ENCODE data around the gene SAMSN1. TPM values are rescaled to one million over a fixed set of nuclear protein-coding genes. Genes with fewer than 3 reads are reported as not detected.

SAMSN1 gene
- polyA plus RNA-seq, 1 donor, result 2.9 TPM

DNA sequence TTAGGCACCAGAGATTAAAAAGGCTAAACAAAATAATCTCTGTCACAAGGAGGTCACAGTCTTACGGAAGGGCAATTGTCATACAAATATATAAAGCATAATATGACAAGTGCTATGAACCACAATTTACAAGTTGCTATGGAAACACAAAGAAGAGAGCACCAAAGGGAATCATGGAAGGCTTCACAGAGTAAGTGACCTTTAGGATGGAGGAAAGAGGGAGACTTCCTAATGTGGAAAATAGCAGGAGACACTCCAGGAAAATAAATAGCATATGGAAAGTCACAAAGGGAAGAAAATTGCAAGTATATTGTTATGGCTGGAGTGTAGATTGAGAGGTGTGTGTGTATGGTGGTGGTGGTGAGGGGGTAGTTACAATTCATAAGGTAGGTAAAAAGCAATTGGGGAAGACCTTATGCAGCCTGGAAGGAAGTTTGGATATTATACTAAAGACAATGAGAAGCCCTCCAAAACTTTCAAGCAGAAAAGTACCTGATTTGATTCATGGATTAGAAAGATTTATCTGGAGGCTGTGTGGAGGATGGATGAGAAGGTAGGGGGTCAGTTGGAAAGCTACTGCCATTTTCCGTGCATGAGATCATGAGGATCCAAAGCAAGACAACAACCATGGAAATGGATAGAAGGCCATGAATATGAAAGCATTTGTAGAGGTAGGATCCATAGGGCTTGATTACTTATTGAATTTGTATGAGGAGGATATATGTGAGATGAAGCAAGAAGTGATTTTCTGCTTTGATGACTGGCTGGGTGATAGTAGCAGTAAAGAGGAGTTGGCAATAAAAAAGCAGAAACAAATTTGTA lies 61.7 kb downstream of the SAMSN1 start:
- DNase-seq, result no peak

DNA sequence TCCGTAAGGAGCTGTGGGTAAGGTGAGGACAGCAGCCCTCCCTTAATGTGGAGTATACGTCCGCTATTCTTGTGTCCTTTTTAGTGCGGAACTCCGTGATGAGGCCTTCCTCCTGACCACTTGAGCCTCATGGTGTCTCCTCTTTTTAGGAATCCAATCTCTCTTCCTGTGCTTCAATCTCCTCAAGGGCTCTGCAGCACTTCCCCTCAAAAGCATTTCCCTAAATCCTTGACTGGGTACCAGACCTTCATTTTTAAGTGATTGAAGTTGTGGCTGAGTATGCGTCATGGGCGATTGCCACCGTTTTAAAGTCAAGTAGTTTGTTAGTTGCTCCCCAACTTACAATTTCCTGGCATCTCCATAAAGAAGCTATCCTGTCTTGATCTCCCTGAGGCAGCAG lies 62.8 kb downstream of the SAMSN1 start:
- no peak for DNase-seq

DNA sequence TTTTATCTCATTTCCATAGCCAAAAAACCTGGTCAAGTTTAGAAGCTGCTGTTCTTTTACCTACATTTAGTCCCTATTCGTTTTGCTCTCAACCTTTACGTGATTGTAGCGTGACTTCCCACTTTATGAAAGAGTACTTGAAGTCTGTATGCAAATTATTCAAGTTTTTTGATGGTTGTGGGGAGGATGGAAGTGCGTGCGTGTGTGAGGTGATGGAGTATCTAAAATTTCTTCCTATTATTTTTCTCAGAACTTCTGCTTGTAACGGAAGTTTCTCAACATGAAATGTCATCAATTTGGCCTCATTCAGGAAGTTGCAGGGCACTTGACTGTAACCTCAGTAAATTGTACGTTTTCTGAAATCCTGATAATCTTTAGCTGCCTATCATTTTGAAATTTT lies 64.0 kb downstream of the SAMSN1 start:
- DNase-seq, result no peak

DNA sequence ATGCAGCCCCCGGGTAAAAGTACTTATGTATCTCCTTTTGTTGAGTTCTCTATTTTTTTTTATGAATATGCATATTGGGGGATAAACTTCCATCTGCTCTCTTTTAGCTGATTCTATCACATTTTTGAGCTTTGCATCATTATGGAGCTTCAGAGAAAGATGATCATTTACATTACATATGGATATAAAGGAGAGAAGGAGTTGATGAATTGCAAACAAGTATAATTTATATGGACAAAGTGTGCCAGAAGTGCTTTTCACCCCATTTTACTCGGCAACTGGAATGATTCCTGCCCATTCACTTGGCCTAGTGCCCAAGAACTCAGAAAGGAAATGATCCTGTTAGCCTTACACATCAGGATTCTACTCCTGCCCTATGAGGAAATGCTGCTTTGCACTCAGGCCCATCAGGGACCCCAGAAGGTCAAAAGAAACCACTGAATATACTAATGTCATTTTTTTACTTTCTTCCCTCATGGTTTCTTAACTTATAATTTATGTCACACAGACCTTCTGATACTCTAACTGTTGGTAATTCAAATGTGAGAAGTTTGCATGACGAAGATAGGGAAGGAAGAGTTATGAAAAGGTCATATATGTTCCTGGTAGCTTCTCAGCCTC lies 65.6 kb downstream of the SAMSN1 start:
- DNase-seq, result no peak

DNA sequence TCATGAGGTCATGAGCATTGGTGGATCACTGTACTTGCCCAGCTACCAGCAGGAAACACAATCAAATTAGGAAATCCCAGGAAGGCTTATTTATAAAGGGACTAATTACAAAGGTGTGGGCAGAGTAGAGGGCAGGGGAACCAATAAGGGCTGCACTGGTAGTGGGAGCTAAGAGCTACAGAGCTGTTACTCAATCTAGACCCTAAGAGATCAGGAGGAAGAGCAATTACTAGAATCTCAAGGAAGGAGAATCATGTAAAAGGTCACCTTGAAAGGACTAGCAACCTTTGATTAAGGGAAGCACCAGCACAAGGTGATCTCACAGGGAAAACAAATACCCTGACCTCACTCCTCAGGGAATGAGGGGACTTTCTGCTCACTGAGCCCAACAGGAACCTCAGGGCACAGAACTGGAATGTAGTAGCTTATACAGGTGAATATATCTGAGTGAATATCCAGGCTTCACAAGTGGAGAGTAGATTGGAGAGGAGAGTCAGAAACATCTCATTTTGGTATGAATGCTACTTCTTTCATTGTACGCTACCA lies 66.8 kb downstream of the SAMSN1 start:
- no peak for DNase-seq

DNA sequence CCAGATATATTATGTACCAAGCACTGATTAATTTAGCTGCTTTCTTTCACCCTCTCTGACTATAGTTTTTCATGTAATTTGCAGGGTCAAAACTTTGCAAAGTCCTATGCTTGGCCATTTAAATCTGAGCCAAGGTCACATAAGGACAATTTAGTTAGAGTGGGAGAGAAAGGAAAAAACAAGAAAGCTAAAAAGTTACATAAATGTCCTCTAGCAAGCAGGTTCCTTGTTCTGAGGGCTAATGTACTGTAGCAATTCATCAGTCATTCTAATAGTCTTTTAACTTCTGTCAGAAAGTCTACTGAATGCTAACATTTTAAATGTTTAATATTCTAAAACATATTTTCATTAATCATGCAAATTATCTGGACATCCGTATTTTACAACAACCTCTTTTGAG lies 68.3 kb downstream of the SAMSN1 start:
- DNase-seq, result no peak

DNA sequence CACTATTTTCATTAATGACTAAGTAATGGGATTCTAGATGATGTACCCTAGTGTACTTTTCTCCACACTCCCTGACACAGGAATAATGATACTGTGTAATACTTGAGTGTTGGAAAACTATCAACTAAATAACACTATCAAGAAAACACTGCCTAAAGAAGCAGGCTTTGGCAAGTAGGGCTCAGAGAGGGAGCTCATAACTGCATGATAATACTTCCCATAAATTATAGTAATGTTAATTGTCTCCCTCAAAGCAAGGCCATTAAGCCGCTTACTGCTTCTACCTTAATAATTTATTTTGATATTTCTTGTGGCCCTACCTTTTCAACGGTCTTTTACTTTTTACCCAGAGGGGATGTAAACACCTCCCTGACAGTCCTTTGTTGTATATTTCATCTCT lies 69.0 kb downstream of the SAMSN1 start:
- no peak for DNase-seq

DNA sequence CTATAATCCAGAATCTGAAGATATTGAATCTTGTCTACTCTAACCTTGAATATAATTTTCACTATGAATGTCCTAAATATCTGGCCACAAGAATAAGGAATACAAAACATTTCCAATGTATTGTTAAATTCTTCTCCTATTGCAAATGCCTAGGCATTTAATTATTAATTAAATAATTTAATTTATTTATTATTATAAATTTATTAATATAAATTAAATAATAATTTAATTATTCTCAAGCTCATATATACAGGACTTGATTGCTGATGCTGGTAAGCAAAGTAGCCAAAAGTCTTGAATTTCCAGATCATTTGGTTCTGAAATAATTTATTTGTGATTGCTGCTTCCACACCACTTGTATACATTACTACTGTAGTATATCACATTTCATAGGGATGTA lies 71.1 kb downstream of the SAMSN1 start:
- DNase-seq, result no peak

DNA sequence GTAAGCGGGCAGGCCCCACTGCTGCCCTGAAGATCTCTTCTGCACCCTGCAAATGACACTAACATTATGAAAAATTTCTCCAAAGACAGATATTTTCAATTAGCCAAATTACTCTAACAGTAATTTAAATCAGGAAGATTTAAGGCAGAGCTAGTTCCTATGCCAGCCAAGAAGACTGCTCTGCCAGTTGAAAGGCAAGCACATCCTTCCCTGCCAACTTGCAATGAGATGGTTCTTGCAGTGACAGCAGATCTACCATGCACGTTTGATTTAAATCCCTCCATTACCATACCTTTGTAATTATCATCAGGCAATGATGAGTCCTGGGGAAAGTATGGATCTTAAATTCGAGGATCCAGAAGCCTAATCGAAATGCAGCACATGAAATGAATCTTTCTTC lies 76.5 kb downstream of the SAMSN1 start:
- DNase-seq, result no peak

DNA sequence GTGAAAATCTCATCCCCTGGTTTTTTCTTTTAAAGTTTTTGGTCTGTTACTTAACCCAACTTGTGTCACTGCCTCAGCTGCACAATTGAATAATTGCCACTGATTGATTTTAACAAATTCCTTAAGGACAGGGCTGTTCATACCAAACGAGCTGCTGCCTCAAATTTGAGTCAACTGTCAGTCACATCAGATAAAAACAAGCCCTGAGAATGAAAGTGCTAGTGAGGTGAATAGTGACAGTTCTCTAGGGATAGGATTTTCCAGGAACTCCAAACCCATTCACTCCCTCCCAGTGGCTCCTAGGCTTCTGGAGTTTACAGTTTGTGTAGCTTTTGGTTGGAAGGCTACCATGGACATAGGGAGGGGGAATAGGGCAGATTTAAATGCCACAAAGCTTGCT lies 79.4 kb downstream of the SAMSN1 start:
- no peak for DNase-seq

DNA sequence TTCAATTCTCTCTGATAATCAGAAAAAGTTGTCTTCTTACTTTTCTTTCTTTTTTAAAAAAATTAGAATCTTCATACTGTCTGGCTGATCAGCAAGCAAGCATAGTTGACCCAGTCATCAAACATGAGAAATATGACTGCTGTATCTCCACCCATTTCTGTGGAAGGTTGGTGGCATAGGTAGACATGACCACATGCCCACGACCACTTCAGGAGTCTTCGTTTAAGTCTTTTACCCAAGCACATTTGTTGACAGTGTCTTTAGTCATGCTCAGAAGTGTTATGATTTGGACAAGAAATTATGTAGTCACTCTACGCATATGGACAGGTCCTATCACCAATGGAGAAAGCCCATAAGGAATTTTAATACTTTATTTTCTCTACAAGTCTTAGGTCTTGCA lies 88.4 kb downstream of the SAMSN1 start:
- DNase-seq, result no peak

DNA sequence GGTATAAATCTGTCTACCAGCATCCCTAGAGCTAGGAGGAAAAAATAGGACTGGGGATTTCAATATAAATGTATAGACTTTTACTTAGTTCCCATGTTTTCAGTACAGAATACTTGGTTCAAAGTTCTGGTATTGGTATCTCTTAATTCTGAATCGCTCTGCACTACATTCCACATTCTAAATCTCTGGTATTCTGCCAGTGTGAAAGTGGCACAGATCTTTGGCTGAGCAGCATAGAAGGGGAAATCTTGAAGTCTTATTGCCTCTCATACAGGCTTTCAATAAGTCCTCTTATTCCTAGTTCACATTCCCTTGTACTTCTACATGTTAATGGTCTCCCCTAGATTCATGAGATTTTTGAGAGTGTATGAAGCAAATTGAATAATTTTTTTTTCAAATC lies 89.2 kb downstream of the SAMSN1 start:
- no peak for DNase-seq

DNA sequence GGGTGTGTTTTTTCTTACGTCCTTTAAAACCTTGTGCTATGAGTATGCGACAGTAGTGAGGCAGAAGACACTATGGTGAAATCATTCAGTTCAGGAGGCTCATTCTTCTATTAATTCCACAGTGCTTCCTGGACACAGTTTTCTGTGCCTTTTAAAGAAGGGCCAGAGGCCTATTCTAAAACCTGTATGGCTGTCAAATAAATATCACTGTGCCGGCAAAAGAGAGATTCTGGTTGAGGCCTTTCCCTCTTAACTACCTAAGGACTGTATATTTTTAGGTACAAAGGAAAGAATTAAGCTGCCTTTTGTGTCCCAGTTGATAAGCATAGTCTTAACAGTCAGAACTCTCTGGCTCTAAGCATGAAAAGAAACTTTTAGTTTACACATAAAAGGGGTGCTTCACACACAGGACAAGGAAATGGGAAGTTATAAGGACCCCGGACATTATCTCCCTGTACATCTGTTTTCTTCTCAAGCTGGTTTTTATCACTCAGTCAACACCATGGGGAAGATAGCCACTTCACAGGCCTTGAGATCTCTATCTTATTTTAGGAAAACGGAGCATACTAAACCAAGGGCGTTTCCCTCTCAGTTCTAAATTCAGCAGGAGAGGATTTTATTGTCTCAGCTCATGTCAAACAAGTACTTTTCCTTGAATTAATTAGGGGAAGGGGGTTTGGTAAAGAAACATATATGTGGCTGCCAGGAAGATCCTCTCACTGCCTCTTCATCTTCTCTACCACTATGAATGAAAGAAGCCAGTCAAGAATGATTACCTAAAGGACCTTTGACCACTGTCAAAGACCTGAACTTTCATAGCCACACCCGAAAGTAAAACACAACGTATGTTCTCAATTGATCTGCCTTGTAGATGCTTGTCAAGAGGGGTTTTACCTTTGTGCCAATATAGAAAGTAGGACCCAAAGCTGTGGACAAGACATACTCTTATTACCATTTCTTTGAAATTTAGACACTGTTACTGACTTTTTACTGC lies 91.8 kb downstream of the SAMSN1 start:
- DNase-seq, result no peak

DNA sequence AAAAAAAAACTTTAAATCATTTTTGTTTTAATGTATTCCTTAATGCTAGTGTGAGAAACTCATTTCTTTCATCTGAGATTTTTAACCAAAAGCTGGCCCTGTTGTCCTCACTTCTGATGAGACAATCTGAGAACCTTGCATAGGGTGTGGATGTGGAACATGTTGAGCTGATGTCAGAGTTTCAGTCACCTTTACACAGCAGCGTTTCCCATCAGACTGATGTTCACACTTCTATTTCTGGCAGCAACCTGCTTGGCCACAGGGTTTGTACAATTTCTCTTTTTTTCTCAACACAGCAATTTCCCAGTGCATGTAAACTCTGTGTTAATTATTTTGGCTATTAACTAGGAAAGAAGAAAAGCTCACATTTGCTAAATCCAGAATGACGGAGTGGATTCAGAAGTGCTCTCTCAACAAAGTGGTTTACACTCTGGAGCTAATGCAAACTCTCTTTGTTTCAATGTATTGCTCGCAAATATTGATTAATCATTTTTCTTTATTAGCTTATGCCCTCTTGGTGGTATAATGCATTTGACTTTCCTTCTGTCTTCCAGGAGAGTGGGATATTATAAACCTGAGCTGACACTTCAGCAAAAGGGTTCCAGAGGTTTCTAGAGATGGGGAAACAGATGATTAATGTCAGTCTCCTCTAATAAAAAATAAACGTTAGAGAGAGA lies 92.6 kb downstream of the SAMSN1 start:
- no peak for DNase-seq

DNA sequence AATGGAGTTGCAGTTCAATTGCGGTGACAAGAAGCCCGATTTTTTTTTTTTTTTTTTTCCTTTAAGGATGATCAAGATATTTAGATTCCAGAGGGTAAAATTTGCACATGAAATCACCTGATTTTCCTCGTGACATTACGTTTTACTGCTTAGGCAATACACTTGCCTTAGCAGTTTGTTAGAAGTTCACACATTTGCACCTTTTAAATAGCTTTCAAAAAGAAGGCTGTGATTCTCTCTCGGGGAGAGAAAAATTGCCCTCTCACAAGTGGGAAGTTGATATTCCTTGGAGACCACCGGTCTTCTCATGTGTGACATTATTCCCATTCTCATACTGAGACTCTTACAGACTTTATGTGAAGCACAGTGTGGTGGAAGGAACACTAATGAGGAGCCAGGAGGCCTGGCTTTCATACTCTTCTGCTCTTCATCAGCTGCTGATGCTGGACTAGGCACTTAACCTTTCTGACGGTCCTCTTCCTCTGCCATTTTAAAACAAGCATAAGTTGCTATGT lies 93.3 kb downstream of the SAMSN1 start:
- no peak for DNase-seq

DNA sequence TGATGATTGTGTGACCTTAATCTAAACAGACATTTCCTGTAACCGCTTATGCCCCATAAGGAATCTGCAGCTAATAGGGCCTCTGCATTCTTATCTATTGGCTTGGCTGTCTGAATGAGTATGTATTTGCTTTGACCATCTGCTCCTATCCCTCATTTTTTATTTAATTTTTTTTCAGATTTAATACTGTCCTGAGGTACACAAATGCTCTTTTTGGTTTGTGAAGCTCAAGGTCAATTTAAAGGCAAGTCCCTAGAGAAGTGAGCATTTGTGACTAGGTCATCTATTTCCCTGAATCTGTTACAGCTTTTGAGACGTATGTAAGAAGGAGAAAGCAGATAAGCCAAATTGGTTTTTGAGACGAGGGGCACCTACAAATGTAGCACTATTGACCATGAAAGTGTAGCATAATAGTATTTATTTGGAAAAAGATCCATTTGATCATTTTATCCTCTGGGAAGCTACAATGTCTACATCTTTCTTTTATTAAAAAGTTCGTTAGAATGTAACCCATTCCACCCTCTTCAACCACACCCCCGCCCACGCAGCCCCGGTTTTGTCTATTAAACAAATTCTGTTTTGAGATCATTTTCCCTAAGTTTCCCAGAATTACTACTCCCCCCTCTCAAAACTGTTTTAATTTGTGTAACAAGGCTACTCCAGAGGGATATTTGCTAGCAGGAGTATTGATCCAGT lies 93.9 kb downstream of the SAMSN1 start:
- no peak for DNase-seq

DNA sequence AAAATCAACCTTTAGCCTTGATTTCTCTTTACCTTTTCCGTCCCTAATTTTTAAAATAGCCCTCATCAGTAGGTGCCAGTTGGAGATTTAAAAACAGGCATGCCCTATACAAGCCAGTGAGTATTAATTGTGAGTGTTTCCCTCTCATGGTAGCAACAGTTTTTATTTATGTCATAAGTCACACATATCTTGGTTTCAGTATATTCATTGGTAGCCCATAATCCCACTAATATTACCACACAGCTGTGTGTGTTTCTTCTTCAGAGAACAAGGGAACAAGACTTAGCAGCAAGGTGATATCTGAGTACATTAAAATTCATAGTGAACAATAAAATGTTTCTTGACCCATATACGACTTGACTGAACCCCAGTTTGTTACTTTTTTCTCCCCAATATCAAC lies 94.6 kb downstream of the SAMSN1 start:
- DNase-seq, result no peak

DNA sequence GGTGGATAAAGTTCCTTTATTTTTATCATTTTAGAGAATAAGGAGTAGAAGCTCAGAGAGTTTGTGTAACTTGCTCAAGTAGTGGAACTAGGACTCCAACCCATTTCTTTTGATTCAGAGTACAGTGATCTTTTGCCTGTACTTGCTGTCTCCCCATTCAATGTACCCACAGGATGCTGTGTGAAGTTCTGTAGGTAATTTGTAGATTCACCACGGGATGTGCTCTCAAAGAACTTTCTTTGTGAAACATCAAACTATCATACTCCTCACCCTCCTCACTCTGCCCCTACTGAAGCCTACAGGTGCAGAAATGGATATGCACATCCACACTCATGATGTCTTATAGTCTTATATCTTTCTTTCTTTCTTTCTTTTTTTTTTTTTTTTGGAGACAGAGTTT lies 97.3 kb downstream of the SAMSN1 start:
- DNase-seq, result no peak

DNA sequence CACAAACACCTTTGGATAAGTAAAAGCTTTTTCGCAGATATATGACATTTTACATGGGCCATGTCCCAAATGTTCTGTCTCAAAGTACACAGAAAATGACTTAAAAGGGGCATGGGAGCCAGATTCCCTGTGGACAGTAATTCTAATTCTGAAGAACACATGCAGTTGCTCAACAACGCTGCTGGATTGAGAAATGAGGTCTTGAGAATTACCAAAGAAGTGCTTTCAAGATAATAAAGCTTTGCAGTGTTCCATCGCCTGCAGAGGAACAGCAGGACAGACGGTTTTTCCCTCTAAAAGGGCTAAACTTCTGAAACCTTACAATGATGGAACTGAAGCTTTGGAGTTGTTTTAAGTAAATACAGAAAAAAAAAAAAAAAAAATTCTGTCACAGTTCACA lies 107.9 kb downstream of the SAMSN1 start:
- DNase-seq, result no peak

DNA sequence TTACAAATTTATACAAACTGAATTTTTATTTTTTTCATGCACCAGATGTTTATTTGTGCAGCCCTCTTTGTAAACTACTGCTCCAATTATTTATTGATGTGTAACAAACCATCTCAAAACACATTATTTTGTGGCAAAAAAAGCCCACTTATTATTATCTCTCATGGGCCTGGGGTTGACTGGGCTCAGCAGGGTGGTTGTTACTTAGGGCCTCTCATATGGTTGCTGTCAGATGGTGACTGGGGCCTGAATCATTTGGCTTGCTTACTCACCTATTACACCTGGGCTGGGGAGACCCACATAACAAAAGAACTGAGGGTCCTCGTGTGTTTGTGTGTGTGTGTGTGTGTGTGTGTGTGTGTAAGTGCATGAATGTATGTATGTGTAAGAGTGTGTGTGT lies 110.7 kb downstream of the SAMSN1 start:
- no peak for DNase-seq
